Neural progenitor cell (in vitro differentiated cells): ENCODE results near the gene TRPM6. TPM values are rescaled to one million over a fixed set of nuclear protein-coding genes. Genes with fewer than 3 reads are reported as not detected.

Experiments used
- DNase-seq: peaks from one replicate; pipeline ENCODE4 v3.0.0-alpha.2; 2016; ENCODE audit warnings: low spot score
- H2AFZ ChIP-seq: fragments of 200-600 bp; sonication (generic); replicated peaks from 2 replicates; pipeline ENCODE4 v1.6.1; 2016; ENCODE audit warnings: antibody characterized with exemption
- H3F3A ChIP-seq: fragments of 200-600 bp; sonication (generic); 2 replicates; pipeline ENCODE4 v1.6.1; 2016; ENCODE audit warnings: antibody characterized with exemption, low read depth
- H3K27ac ChIP-seq: fragments of 200-600 bp; sonication (generic); 2 replicates; pipeline ENCODE4 v1.5.1; 2016; ENCODE audit warnings: mild to moderate bottlenecking
- H3K27me3 ChIP-seq: fragments of 200-600 bp; sonication (generic); 2 replicates; pipeline ENCODE4 v1.6.1; 2016; ENCODE audit warnings: mild to moderate bottlenecking, moderate library complexity
- H3K36me3 ChIP-seq: fragments of 200-600 bp; sonication (generic); 2 replicates; pipeline ENCODE4 v1.5.1; 2016
- H3K4me1 ChIP-seq: fragments of 200-600 bp; sonication (generic); 2 replicates; pipeline ENCODE4 v1.6.1; 2016; ENCODE audit warnings: mixed run types
- H3K4me2 ChIP-seq: fragments of 200-600 bp; sonication (generic); 2 replicates; pipeline ENCODE4 v1.6.1; 2016
- H3K4me3 ChIP-seq: fragments of 200-600 bp; sonication (generic); 2 replicates; pipeline ENCODE4 v1.5.1; 2016
- H3K79me2 ChIP-seq: fragments of 200-600 bp; sonication (generic); 2 replicates; pipeline ENCODE4 v1.6.1; 2016; ENCODE audit warnings: low read depth
- H3K9ac ChIP-seq: fragments of 200-600 bp; sonication (generic); 2 replicates; pipeline ENCODE4 v1.6.1; 2016
- H3K9me3 ChIP-seq: fragments of 200-600 bp; sonication (generic); 2 replicates; pipeline ENCODE4 v1.5.1; 2016; ENCODE audit warnings: low read depth
- H4K20me1 ChIP-seq: fragments of 200-600 bp; sonication (generic); 2 replicates; pipeline ENCODE4 v1.6.1; 2016; ENCODE audit warnings: low read depth
- H3K27ac Mint-ChIP-seq: 3 replicates; pipeline ENCODE4 v1.8.0; 2021; ENCODE audit warnings: mixed read lengths
- H3K27me3 Mint-ChIP-seq: 2 replicates; pipeline ENCODE4 v1.8.0; 2022; ENCODE audit warnings: low read depth, mild to moderate bottlenecking, inconsistent platforms, moderate library complexity, mixed read lengths; ENCODE audit not compliant: insufficient read depth
- H3K36me3 Mint-ChIP-seq: 3 replicates; pipeline ENCODE4 v1.8.0; 2021; ENCODE audit warnings: mixed read lengths
- H3K4me1 Mint-ChIP-seq: 3 replicates; pipeline ENCODE4 v1.8.0; 2021; ENCODE audit warnings: mixed read lengths
- H3K4me3 Mint-ChIP-seq: 3 replicates; pipeline ENCODE4 v1.8.0; 2021; ENCODE audit warnings: mild to moderate bottlenecking, moderate library complexity, mixed read lengths
- H3K9me3 Mint-ChIP-seq: 3 replicates; pipeline ENCODE4 v1.8.0; 2020; ENCODE audit warnings: mixed read lengths
- CTCF ChIP-seq: fragments of 200-600 bp; sonication (generic); IDR thresholded peaks from 2 replicates; pipeline ENCODE4 v1.5.1; 2017; ENCODE audit warnings: antibody characterized with exemption, mild to moderate bottlenecking
- EZH2 ChIP-seq: fragments of 200-600 bp; sonication (generic); IDR thresholded peaks from 2 replicates; pipeline ENCODE4 v1.6.1; 2017; ENCODE audit warnings: antibody characterized with exemption, mild to moderate bottlenecking, moderate library complexity
- EZH2phosphoT487 ChIP-seq: fragments of 200-600 bp; sonication (generic); IDR thresholded peaks from 2 replicates; pipeline ENCODE4 v1.6.1; 2017; ENCODE audit warnings: antibody characterized with exemption
- total RNA-seq: library from RNA; depleted of rRNA; stranded (reverse); fragments of >200 nt; gene quantifications from 2 replicates; pipeline ENCODE4 v1.2.3, GENCODE V29; 2015; ENCODE audit warnings: low replicate concordance

The TRPM6 gene
- total RNA-seq, 1 donor from 2014 or later: not detected

- H3K4me3 ChIP-seq: no peak overlapping the region
- H3K4me1 ChIP-seq: no peaks in the 10 kb centered on the region
- no peaks in the 10 kb centered on the region for H3K4me1 Mint-ChIP-seq
- H3K27ac ChIP-seq: no peak overlapping the region
- no peak for TF ChIP-seq EZH2phosphoT487
- TF ChIP-seq CTCF: no peak
- no peak for TF ChIP-seq EZH2
- H3F3A ChIP-seq: no peaks in the 10 kb centered on the region
- no peaks in the 10 kb centered on the region for H3K79me2 ChIP-seq
- H3K27ac Mint-ChIP-seq: no peak overlapping the region
- DNase-seq: no peak
- H3K4me2 ChIP-seq: no peak overlapping the region
- no peak overlapping the region for H3K4me3 Mint-ChIP-seq
- H3K27me3 Mint-ChIP-seq: no peaks in the 10 kb centered on the region
- no peaks in the 10 kb centered on the region for H3K36me3 Mint-ChIP-seq
- no peaks in the 10 kb centered on the region for H3K27me3 ChIP-seq
- no peaks in the 10 kb centered on the region for H3K36me3 ChIP-seq
- H3K9ac ChIP-seq: no peak overlapping the region
- H4K20me1 ChIP-seq: no peaks in the 10 kb centered on the region
- H2AFZ ChIP-seq: no peak overlapping the region
- H3K9me3 Mint-ChIP-seq: peaks cover 13% of the 10 kb centered on the region
- no peaks in the 10 kb centered on the region for H3K9me3 ChIP-seq
Observed at GRCh38 chr9:74846766-74847165, 41.0 kb downstream of the TRPM6 start.

GRCh38 chr9:74838351-74838750 lies 49.4 kb downstream of the TRPM6 start:
- DNase-seq: no peak
- H3K79me2 ChIP-seq: no peaks in the 10 kb centered on the region

GRCh38 chr9:74824654-74825053 lies 63.1 kb downstream of the TRPM6 start:
- Mint-ChIP-seq H3K27me3 (peaks cover 2% of the 10 kb centered on the region), H3K4me1 (peaks cover 3% of the 10 kb centered on the region), H3K9me3 (no peaks in the 10 kb centered on the region), H3K27ac (no peak overlapping the region), H3K36me3 (no peaks in the 10 kb centered on the region), H3K4me3 (no peak overlapping the region)
- TF ChIP-seq CTCF: no peak
- TF ChIP-seq EZH2: no peak
- TF ChIP-seq EZH2phosphoT487: no peak
- H3K36me3 ChIP-seq: no peaks in the 10 kb centered on the region
- H3K4me2 ChIP-seq: no peak overlapping the region
- H3K27me3 ChIP-seq: no peaks in the 10 kb centered on the region
- no peaks in the 10 kb centered on the region for H4K20me1 ChIP-seq
- no peak overlapping the region for H3K9ac ChIP-seq
- no peaks in the 10 kb centered on the region for H3K4me1 ChIP-seq
- H3K27ac ChIP-seq: no peak overlapping the region
- H3K9me3 ChIP-seq: no peaks in the 10 kb centered on the region
- H3F3A ChIP-seq: no peaks in the 10 kb centered on the region
- H2AFZ ChIP-seq: no peak overlapping the region
- no peaks in the 10 kb centered on the region for H3K79me2 ChIP-seq
- no peak overlapping the region for H3K4me3 ChIP-seq
- no peak for DNase-seq

More at GRCh38 chr9:74838351-74838750, 49.4 kb downstream of the TRPM6 start:
- Histone ChIP-seq H3K4me1 (no peaks in the 10 kb centered on the region), H3K9ac (no peak overlapping the region), H3K27ac (no peak overlapping the region), H2AFZ (no peak overlapping the region), H3K4me3 (no peak overlapping the region), H3K36me3 (no peaks in the 10 kb centered on the region), H3F3A (no peaks in the 10 kb centered on the region), H3K9me3 (no peaks in the 10 kb centered on the region), H3K27me3 (no peaks in the 10 kb centered on the region), H3K4me2 (no peak overlapping the region), H4K20me1 (no peaks in the 10 kb centered on the region)
- Mint-ChIP-seq H3K4me3 (no peak overlapping the region), H3K4me1 (no peaks in the 10 kb centered on the region), H3K36me3 (no peaks in the 10 kb centered on the region), H3K27ac (no peak overlapping the region), H3K9me3 (peaks cover 4% of the 10 kb centered on the region), H3K27me3 (peaks cover 2% of the 10 kb centered on the region)
- no peak for TF ChIP-seq CTCF
- no peak for TF ChIP-seq EZH2phosphoT487
- TF ChIP-seq EZH2: no peak
